H9 (cell line): ENCODE measurements around the gene PSPC1. TPM values are rescaled to one million over a fixed set of nuclear protein-coding genes. Genes with fewer than 3 reads are reported as not detected.

ENCODE experiments used
- DNase-seq: peaks from one replicate; pipeline ENCODE4 v3.0.0-alpha.2; 2017
- H2AFZ ChIP-seq: one replicate; pipeline ENCODE4 v1.6.1; 2013; ENCODE audit warnings: mild to moderate bottlenecking, low read length, control low read depth, moderate library complexity
- H2AK5ac ChIP-seq: 2 replicates; pipeline ENCODE4 v1.6.1; 2013; ENCODE audit warnings: low read length, control low read depth, mixed read lengths; ENCODE audit not compliant: insufficient read length
- H2BK120ac ChIP-seq: one replicate; pipeline ENCODE4 v1.6.1; 2013; ENCODE audit warnings: low read depth, mild to moderate bottlenecking, low read length, control low read depth, inconsistent platforms; ENCODE audit not compliant: poor library complexity, severe bottlenecking
- H2BK12ac ChIP-seq: 2 replicates; pipeline ENCODE4 v1.6.1; 2013; ENCODE audit warnings: low read length, control low read depth, mixed read lengths, low read depth; ENCODE audit not compliant: insufficient read length
- H2BK15ac ChIP-seq: 2 replicates; pipeline ENCODE4 v1.6.1; 2013; ENCODE audit warnings: low read depth, low read length, control low read depth
- H2BK20ac ChIP-seq: one replicate; pipeline ENCODE4 v1.6.1; 2013; ENCODE audit warnings: low read depth, mild to moderate bottlenecking, low read length, control low read depth, inconsistent platforms; ENCODE audit not compliant: poor library complexity, severe bottlenecking
- H2BK5ac ChIP-seq: 2 replicates; pipeline ENCODE4 v1.6.1; 2013; ENCODE audit warnings: low read length, control low read depth, mixed read lengths; ENCODE audit not compliant: insufficient read length
- H3K14ac ChIP-seq: 2 replicates; pipeline ENCODE4 v1.6.1; 2013; ENCODE audit warnings: low read length, control low read depth; ENCODE audit not compliant: insufficient read depth
- H3K18ac ChIP-seq: 2 replicates; pipeline ENCODE4 v1.6.1; 2013; ENCODE audit warnings: low read depth, mild to moderate bottlenecking, mixed read lengths, low read length, control low read depth; ENCODE audit not compliant: insufficient read length
- H3K23ac ChIP-seq: 2 replicates; pipeline ENCODE4 v1.6.1; 2013; ENCODE audit warnings: low read length, control low read depth, mixed read lengths, low read depth; ENCODE audit not compliant: insufficient read length
- H3K23me2 ChIP-seq: 2 replicates; pipeline ENCODE4 v1.6.1; 2013; ENCODE audit warnings: low read depth, mild to moderate bottlenecking, mixed read lengths, low read length, control low read depth; ENCODE audit not compliant: insufficient read length, poor library complexity, severe bottlenecking
- H3K27ac ChIP-seq: 2 replicates; pipeline ENCODE4 v1.5.1; 2013; ENCODE audit warnings: low read length, control low read depth, mixed read lengths, low read depth; ENCODE audit not compliant: insufficient read length
- H3K27me3 ChIP-seq: 2 replicates; pipeline ENCODE4 v1.6.1; 2013; ENCODE audit warnings: low read length, control low read depth, inconsistent platforms; ENCODE audit not compliant: insufficient read depth
- H3K4ac ChIP-seq: 2 replicates; pipeline ENCODE4 v1.6.1; 2013; ENCODE audit warnings: low read depth, mild to moderate bottlenecking, control low read depth, inconsistent platforms, low read length, moderate library complexity
- H3K4me1 ChIP-seq: 2 replicates; pipeline ENCODE4 v1.6.1; 2013; ENCODE audit warnings: low read length, control low read depth, inconsistent platforms; ENCODE audit not compliant: insufficient read depth
- H3K4me2 ChIP-seq: 2 replicates; pipeline ENCODE4 v1.6.1; 2013; ENCODE audit warnings: low read length, control low read depth, mixed read lengths; ENCODE audit not compliant: insufficient read length, insufficient read depth
- H3K56ac ChIP-seq: 2 replicates; pipeline ENCODE4 v1.6.1; 2013; ENCODE audit warnings: low read depth, mild to moderate bottlenecking, mixed read lengths, low read length, control low read depth; ENCODE audit not compliant: insufficient read length
- H3K79me1 ChIP-seq: 2 replicates; pipeline ENCODE4 v1.6.1; 2013; ENCODE audit warnings: low read depth, mild to moderate bottlenecking, moderate library complexity, low read length, control low read depth, inconsistent platforms; ENCODE audit not compliant: insufficient read depth, poor library complexity, severe bottlenecking
- H3K79me2 ChIP-seq: 2 replicates; pipeline ENCODE4 v1.6.1; 2013; ENCODE audit warnings: low read length, control low read depth, inconsistent platforms; ENCODE audit not compliant: insufficient read depth
- H3K9ac ChIP-seq: 2 replicates; pipeline ENCODE4 v1.6.1; 2013; ENCODE audit warnings: low read length, control low read depth, mixed read lengths; ENCODE audit not compliant: insufficient read length; ENCODE audit errors: extremely low read depth
- H3K9me3 ChIP-seq: one replicate; pipeline ENCODE4 v1.6.1; 2013; ENCODE audit warnings: low read depth, low read length, inconsistent platforms; ENCODE audit not compliant: control insufficient read depth
- H3T11ph ChIP-seq: one replicate; pipeline ENCODE4 v1.6.1; 2013; ENCODE audit warnings: mild to moderate bottlenecking, low read length, control low read depth, inconsistent platforms
- H4K20me1 ChIP-seq: one replicate; pipeline ENCODE4 v1.6.1; 2013; ENCODE audit not compliant: control insufficient read depth, insufficient read length, insufficient read depth
- H4K5ac ChIP-seq: 2 replicates; pipeline ENCODE4 v1.6.1; 2013; ENCODE audit warnings: low read depth, mild to moderate bottlenecking, mixed read lengths, low read length, control low read depth; ENCODE audit not compliant: insufficient read length
- H4K8ac ChIP-seq: replicated peaks from 2 replicates; pipeline ENCODE4 v1.6.1; 2013; ENCODE audit warnings: low read length, control low read depth, mixed read lengths, low read depth; ENCODE audit not compliant: insufficient read length
- H4K91ac ChIP-seq: 2 replicates; pipeline ENCODE4 v1.6.1; 2013; ENCODE audit warnings: low read depth, mild to moderate bottlenecking, moderate library complexity, mixed read lengths, low read length, control low read depth; ENCODE audit not compliant: insufficient read length
- H3K27ac Mint-ChIP-seq, 3 experiments: 2 replicates in 2 of 3; 3 replicates in 1 of 3; pipeline ENCODE4 v1.8.0; 2020 to 2021; ENCODE audit warnings: mixed read lengths in 3 of 3, mild to moderate bottlenecking in 1 of 3, moderate library complexity in 1 of 3
- H3K27me3 Mint-ChIP-seq: 2 replicates; pipeline ENCODE4 v1.8.0; 2021; ENCODE audit warnings: low read depth, mild to moderate bottlenecking, moderate library complexity, mixed read lengths
- H3K36me3 Mint-ChIP-seq, 3 experiments: 2 replicates in 2 of 3; 3 replicates in 1 of 3; pipeline ENCODE4 v1.8.0; 2020 to 2021; ENCODE audit warnings: low read depth in 3 of 3, mixed read lengths in 3 of 3; ENCODE audit not compliant: insufficient read depth in 1 of 3
- H3K4me1 Mint-ChIP-seq, 2 experiments: 2 replicates each; pipeline ENCODE4 v1.8.0; 2020; ENCODE audit warnings: mixed read lengths in 2 of 2
- H3K4me3 Mint-ChIP-seq, 2 experiments: 2 replicates in 1 of 2; 3 replicates in 1 of 2; pipeline ENCODE4 v1.8.0; 2020 to 2021; ENCODE audit warnings: mild to moderate bottlenecking in 2 of 2, mixed read lengths in 2 of 2, moderate library complexity in 1 of 2
- H3K9me3 Mint-ChIP-seq, 2 experiments: 2 replicates in 1 of 2; 3 replicates in 1 of 2; pipeline ENCODE4 v1.8.0; 2020; ENCODE audit warnings: mild to moderate bottlenecking in 2 of 2, mixed read lengths in 2 of 2, moderate library complexity in 1 of 2
- WGBS: extraction: QIAGEN DNeasy Blood & Tissue Kit; methylation state at CpG from one replicate; pipeline ENCODE4 v1.1.7; 2013; ENCODE audit warnings: missing lambda C conversion rate, low lambda C conversion rate, mixed read lengths; ENCODE audit not compliant: insufficient read length; ENCODE audit errors: extremely low coverage; 5-methylcytosine and 5-hydroxymethylcytosine counted together
- total RNA-seq: library from RNA; stranded (reverse); gene quantifications from 2 replicates; pipeline ENCODE4 v1.2.1, GENCODE V29; 2021
- TF ChIP-seq, protein P1 (sequence below): fragments of 200-600 bp; sonication (generic); conservative IDR thresholded peaks from 3 replicates; pipeline ENCODE4 v1.8.0; 2021; ENCODE audit warnings: antibody characterized with exemption, mild to moderate bottlenecking

Gene PSPC1
- total RNA-seq, 1 experiment from 2014 or later = 134 TPM

- H3K56ac ChIP-seq = no peak overlapping the region
- peaks cover 34 to 74% (median 64%) of the 10 kb centered on the region in 3 experiments for H3K36me3 Mint-ChIP-seq
- H3K4me1 Mint-ChIP-seq = peaks cover 7 to 14% of the 10 kb centered on the region in 2 experiments
- TF ChIP-seq, protein P1, sequence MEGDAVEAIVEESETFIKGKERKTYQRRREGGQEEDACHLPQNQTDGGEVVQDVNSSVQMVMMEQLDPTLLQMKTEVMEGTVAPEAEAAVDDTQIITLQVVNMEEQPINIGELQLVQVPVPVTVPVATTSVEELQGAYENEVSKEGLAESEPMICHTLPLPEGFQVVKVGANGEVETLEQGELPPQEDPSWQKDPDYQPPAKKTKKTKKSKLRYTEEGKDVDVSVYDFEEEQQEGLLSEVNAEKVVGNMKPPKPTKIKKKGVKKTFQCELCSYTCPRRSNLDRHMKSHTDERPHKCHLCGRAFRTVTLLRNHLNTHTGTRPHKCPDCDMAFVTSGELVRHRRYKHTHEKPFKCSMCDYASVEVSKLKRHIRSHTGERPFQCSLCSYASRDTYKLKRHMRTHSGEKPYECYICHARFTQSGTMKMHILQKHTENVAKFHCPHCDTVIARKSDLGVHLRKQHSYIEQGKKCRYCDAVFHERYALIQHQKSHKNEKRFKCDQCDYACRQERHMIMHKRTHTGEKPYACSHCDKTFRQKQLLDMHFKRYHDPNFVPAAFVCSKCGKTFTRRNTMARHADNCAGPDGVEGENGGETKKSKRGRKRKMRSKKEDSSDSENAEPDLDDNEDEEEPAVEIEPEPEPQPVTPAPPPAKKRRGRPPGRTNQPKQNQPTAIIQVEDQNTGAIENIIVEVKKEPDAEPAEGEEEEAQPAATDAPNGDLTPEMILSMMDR = no peak
- H4K5ac ChIP-seq = no peak overlapping the region
- no peak overlapping the region for H3K4ac ChIP-seq
- peaks cover 10% of the 10 kb centered on the region for H3K79me1 ChIP-seq
- no peaks in the 10 kb centered on the region for H4K20me1 ChIP-seq
- no peak overlapping the region for H2BK12ac ChIP-seq
- H2BK120ac ChIP-seq = no peak overlapping the region
- WGBS = no CpG with 5 or more reads among the region's 2 CpGs
- H3K27me3 ChIP-seq = no peaks in the 10 kb centered on the region
- no peak overlapping the region for H3K23ac ChIP-seq
- H3K18ac ChIP-seq = no peak overlapping the region
- no peak overlapping the region for H3K27ac ChIP-seq
- no peak overlapping the region for H2AK5ac ChIP-seq
- no peak overlapping the region for H3K14ac ChIP-seq
- no peak overlapping the region for H2BK15ac ChIP-seq
- H3K27me3 Mint-ChIP-seq = no peaks in the 10 kb centered on the region
- no peaks in the 10 kb centered on the region for H3K23me2 ChIP-seq
- no peak overlapping the region for H2AFZ ChIP-seq
- no peak overlapping the region for H2BK5ac ChIP-seq
- no peak overlapping the region for H4K91ac ChIP-seq
- no peak overlapping the region for H4K8ac ChIP-seq
- H3K27ac Mint-ChIP-seq = no peak overlapping the region
- H3K4me3 Mint-ChIP-seq = no peak overlapping the region
- no peaks in the 10 kb centered on the region; the same call in 1 of the 2 replicates for H3K4me1 ChIP-seq
- no peak overlapping the region for H3T11ph ChIP-seq
- H3K4me2 ChIP-seq = no peak overlapping the region
- peaks cover 42% of the 10 kb centered on the region for H3K79me2 ChIP-seq
- no peak for DNase-seq
- no peak overlapping the region for H3K9ac ChIP-seq
- no peaks in the 10 kb centered on the region for H3K9me3 Mint-ChIP-seq
- no peaks in the 10 kb centered on the region for H3K9me3 ChIP-seq
- H2BK20ac ChIP-seq = no peak overlapping the region
These were observed 12.9 kb downstream of the PSPC1 start for GRCh38 chr13:19769854-19770253.
